NCI-H1694 (cell line): Measurements from ENCODE around the gene BMI1.
"Not testable (repeated sequence)": the region's sequence is repeated elsewhere in the genome, so short reads cannot be mapped to it uniquely, and the experiment has no call there.

Source experiments
- DNase-seq: peaks from one replicate; lab custom pipeline; 2025; lab: John Stamatoyannopoulos, UW

Gene BMI1

GRCh38 chr10:22320591-22321155 lies at the start of gene BMI1:
BMI1 (plus strand) TSS chr10:22321099; CDS start chr10:22326450, 5,351 bp downstream.
- peak; percentile 18 for DNase-seq

GRCh38 chr10:22271786-22272185 lies 49.1 kb upstream of the BMI1 start:
- DNase-seq = no peak

DNA sequence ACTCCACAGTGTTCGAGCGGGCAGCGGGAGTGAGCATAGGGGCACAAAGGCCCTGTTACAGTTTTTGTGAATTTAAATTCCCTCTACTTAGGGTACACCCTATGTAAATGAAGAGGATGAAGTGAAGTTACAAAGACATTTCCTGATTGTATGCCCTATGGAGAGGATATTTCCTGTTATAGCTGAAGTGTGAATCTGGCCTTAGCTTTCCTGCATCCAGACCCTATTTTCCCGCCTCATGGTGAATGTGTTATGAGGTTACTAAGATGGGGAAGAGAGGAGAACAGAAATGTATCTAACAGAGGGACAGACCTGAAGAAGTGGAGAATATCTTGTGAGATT lies 42.5 kb upstream of the BMI1 start:
- DNase-seq = no peak

GRCh38 chr10:22280078-22280477 lies 40.8 kb upstream of the BMI1 start:
- DNase-seq = no peak

DNA sequence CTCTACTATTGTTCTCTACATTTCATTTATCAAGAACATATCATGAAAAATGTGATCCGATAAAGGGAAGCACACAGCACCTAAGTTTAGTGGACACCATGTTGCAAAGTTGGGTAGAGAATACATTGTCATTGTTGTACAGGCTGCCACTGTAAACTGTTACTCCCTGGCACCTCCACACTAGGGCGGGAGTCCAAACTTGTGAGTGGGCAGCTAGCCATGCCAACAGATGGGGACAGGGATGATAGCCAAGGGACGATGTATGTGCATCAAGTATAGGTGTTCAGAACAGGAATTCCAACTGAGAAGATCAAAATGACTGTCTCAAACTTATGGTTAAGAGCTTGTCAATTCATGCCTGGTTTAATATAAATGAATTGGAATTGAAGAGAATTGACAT lies 35.8 kb upstream of the BMI1 start:
- DNase-seq = peak; percentile 0

DNA sequence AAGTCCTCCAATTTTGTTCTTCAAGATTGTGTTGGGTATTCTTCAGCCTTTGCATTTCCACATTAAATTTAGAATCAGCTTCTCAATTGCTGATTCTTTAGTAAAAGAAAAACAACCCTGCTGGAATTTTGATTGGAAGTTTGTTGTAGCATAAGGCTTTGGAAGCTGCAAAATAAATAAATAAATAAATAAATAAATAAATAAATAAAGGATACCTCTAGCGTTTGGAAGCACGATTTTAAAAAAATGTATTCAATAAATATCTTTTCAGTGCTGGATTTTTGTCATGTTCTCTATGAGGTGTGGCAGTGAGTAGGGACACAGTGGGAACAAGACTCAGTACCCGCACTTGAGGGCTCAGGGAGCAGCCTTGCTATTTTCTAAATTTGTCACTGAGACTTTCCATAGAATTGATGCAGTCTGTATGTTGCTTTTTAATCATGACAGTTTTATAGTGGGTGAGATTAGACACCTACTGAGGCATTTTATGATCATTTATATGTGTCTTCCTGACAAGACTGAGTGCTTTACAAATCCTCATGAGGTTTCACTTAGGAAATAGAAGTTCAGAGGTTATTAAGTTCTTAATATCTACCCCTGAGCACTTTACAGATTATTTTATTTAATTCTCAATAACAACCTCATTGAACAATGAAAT lies 27.0 kb upstream of the BMI1 start:
- DNase-seq = no peak

DNA sequence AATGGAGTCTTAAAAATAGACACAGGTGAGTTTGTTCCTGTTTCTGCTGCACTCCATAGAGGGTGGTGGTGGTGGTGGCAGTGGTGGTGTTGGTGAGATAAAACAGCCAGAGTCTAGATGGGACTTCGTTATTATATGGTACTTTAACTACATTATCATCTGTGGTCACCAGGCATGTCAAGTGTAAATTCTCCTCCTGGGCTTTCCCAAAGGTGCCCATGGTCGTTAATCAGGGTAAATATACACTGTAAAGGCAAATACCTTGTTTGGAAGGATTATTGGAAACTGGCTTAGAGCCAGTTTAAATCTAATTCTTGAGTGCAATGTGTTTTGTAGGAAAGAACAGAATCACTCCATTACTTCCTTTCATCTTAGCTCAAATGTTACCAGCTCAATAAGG lies 26.2 kb upstream of the BMI1 start:
- no peak for DNase-seq

GRCh38 chr10:22301193-22301592 lies 19.7 kb upstream of the BMI1 start:
- no peak for DNase-seq

- no peak for DNase-seq
Observed at GRCh38 chr10:22303461-22303860, 17.4 kb upstream of the BMI1 start.

DNA sequence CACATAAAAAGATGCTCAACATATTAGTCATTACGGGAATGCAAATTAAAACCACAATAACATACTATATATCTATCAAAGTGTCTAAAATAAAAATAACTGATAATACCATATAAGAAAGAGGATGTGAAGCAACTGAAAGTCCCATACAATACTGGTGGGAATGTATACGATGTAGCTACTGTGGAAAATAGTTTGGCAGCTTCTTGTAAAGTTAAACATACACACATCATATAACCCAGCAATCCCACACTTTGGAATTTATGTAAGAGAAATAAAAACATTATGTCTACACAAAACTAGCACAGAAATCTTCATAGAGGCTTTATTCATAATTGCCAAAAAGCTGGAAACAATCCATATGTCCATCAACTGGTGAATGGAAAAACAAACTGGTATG lies 15.2 kb upstream of the BMI1 start:
- DNase-seq = no peak

GRCh38 chr10:22308390-22308789 lies 12.5 kb upstream of the BMI1 start:
- DNase-seq = no peak

DNA sequence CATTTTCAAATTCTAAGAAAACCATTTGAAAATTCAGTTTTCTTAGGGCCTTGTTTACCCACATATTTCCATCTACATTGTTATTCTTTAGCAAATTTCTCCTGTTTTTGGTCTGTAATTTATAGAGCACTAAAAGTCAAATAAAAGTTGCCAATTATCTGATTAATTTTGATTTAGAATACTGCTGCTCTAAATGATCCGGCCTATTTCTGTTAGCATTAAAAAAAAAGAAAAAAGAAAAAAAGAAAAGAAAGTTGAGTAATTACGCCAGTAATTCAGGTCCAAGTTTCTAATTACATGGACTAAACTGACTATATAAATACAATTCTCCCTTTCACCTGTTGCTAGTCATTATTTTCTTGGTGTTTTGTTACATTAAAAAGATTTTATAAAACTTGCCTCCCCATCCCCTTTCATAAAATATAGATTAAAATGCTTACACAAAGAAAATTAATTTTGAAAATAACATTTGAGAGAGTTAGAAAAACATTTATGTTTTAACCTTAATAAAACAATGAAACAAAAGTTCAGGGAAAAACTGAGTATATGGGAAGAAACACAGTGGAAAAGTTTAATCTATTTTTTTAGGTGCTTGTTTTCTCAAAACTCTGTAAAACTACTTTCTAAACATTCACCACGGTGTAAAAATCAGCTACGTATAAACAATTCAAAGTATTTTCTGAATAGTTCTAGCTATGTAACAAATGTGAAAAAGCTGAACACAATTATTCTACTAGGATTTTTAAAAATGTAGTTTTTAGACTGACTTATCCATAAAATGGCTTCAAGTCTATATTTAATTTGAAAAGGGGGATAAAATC lies 11.5 kb upstream of the BMI1 start:
- DNase-seq = no peak

GRCh38 chr10:22310012-22310411 lies 10.9 kb upstream of the BMI1 start:
- not testable (repeated sequence) for DNase-seq

- DNase-seq = no peak
Observed at GRCh38 chr10:22310928-22311327, 10.0 kb upstream of the BMI1 start.

DNA sequence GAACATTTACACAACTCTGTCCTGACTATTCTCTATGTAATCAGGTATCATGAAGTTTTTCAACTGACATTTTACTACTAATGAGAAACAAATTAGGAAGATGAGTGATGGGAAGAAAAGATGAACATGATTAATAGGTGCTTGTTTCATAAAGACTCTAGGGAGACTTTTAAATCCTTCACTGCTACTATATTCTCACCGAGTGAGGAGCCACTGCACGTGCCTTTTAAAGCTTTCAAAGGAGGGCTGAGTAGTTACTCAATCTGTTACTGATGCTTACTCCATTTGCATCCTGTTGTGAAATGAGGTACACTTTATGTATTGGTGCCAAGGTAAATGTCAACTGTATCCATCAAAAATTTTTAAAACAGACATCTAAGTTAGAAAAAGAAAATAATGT lies 6.0 kb upstream of the BMI1 start:
- DNase-seq = no peak

DNA sequence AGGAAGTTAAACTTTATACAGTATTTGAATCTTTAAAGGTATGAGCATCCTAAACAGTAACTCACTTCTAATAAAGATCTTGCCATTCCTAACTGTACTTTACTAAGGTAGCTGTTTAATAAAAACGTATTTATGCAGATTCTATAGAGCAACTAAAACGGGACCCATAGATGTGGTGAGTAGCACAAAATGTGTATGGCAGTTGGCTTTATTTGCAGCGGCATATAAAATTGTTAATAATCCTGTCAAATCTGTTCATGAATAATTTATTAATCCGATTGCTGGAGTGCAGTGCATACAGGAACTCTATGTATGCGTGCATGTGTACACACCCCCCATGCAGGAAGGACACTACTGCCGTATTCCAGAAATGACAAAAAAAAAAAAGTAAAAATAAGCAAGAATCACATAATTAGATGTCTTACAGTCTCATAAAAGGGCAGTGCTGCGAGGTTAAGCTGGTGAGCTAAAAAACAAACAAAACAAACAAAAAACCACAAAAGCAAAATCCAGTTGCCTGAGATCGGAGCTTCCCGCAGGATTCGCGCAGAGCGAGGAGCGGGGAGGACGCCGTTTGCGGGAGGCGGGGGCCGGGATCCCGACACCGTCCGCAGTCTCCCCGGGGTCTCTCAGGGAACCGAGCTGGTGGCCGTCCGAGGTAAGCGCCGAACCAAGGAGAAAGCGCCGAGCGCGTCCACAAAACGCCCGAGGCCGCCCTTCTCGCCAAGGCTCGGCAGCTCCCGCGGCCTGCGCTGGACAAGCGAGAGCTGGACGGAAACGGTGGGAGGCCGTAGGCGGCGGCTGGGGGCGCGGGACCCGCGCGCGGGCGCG lies 5.2 kb upstream of the BMI1 start:
- peak; percentile 20 for DNase-seq

DNA sequence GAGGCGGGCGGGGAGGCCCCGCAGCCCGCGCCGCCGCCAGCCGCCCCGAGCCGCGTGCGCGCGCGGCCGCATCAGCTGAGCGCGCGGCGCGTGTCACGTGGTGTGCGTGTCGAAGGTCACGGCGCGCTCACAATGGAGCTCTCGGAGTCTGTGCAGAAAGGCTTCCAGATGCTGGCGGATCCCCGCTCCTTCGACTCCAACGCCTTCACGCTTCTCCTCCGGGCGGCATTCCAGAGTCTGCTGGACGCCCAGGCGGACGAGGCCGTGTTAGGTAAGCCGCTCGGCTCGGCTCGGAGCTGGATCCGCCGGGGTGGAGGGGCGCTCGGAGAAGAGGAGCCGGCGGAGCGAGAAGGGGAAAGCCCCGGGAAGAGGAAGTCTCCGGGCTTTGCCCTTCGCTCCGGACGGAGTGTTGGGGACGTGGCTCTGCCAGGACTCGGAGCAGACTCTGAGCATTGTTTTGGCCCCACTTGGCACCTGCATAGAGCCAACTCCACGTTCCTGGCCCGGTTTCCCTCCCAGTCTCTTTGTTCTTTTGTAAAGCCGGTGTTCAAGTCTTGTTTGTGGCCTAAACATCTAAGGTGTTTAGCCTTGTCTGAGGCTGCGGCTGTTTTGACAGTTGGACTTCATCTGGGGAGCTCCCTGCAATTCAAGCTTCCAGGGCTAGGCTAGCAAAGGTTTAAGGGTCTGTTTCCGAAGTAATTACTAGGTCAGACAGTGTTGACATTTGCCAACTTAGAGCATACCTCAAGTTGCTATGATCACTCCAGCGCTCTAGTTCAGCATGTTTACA lies 4.4 kb upstream of the BMI1 start, which contains the start of gene COMMD3:
COMMD3 (plus strand) TSS at position 103 of the 790 bp plus-strand sequence; CDS start at position 133, 30 bp downstream.
- peak; percentile 23 for DNase-seq

GRCh38 chr10:22317076-22317370 lies 3.9 kb upstream of the BMI1 start:
- no peak for DNase-seq

DNA sequence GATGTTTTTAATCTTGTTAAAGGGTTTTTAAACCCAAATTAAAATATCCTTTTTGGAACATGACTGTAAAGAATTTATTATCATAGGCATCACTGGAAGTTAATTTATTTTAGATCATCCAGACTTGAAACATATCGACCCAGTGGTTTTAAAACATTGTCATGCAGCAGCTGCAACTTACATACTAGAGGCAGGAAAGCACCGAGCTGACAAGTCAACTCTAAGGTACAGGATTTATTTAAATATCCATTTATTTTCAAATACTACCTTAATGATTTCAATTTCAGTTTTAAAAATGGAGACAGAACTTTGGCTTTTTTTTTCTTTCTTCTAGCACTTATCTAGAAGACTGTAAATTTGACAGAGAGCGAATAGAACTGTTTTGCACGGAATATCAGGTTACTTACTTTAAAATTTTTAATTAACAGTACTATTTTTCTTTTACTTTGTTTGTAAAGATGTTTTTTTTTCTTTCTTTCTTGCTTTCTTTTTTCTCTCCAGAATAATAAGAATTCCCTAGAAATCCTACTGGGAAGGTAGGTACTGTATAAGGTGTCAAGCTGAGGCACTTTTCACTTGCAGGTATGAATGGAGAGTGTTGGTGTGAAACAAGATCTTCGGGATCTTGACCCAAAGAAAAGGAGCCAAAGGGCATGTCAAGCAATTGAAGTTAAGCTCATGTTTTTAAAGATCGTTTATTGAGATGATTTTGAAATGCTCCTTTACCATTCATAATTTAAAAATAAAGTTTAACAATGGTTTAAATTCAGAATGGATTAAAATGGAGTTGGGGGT lies 2.9 kb upstream of the BMI1 start:
- no peak for DNase-seq

- DNase-seq = no peak
Observed at GRCh38 chr10:22318772-22319171, 2.1 kb upstream of the BMI1 start.

DNA sequence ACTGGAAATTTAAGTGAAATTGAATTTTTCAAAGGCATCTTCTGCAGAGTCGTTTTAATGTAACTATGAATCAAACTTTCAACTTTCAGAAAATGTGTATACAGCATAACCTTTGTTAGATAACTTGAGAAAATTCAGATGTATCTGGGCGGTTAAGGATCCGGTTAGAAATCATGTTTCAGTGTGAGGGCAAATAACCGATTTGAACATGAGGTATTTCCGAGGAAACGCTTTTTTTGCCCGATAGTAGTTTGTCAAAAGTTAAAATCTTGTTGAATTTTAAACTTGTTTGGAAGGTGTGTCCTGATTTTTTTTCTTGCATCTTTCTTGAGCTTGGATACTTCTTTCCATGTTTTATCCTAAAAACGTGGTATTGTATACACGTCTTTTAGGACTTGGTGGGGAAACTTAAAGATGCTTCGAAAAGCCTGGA lies 1.3 kb upstream of the BMI1 start:
- no peak for DNase-seq
